GM23248 (cell line): Measurements from ENCODE around the gene CLCN7.

Source experiments
- EZH2 ChIP-seq: fragments of 200-600 bp; sonication (generic); IDR thresholded peaks from 2 replicates; pipeline ENCODE4 v1.6.1; 2018; ENCODE audit warnings: antibody characterized with exemption, mild to moderate bottlenecking; ENCODE audit not compliant: insufficient read depth, poor library complexity, severe bottlenecking
- EZH2phosphoT487 ChIP-seq: fragments of 200-600 bp; sonication (generic); IDR thresholded peaks from 2 replicates; pipeline ENCODE4 v1.6.1; 2018; ENCODE audit warnings: antibody characterized with exemption, moderate library complexity, mild to moderate bottlenecking, low read depth; ENCODE audit not compliant: insufficient read depth

DNA sequence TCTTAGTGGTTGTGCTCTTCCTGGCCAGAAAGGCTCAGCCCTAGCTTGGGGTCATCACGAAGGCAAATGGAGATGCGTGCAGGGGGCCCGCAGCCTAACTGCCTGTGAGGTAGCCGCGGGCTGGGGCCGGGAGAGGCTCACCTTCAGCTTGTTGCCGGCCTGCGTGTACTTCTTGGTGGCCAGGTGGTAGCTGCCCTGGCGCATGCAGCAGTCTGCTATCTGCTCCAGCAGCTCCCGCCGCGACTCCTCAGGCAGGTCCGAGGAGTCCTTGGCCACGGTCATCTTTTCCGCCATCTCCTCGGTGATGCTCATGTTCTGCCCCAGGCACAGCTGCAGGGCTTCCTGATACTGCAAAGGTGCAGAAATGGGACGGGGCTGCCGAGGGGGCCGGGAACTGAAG, 45.6 kb upstream of the CLCN7 start:
- TF ChIP-seq EZH2 (no peak), EZH2phosphoT487 (no peak)
